Measurements from ENCODE around the gene ARL4D. TPM values are rescaled to one million over a fixed set of nuclear protein-coding genes. Genes with fewer than 3 reads are reported as not detected.

ARL4D gene
- total and polyA plus RNA-seq, 2 donors (not counting 1 experiment from before 2014, with no cell fraction given), result 11.3 to 14.5 TPM

- Mint-ChIP-seq H3K4me1 (peaks cover 60% of the 10 kb centered on the region), H3K27ac (peak overlapping the region; percentile 67), H3K4me3 (no peak overlapping the region), H3K9me3 (ENCODE audit: insufficient read depth) (no peaks in the 10 kb centered on the region), H3K27me3 (no peaks in the 10 kb centered on the region)
- Histone ChIP-seq H3K27me3 (replicated peaks in 1 of 4; ENCODE audit: control extremely low read depth in 1 of 4, control insufficient read depth in 3 of 4, insufficient read depth in 4 of 4, low read length in 3 of 4) (no peaks in the 10 kb centered on the region), H3K4me3 (ENCODE audit: control extremely low read depth in 1 of 5, extremely low read depth in 1 of 5, insufficient read depth in 1 of 5, low read depth in 2 of 5, low read length in 4 of 5) (no peak overlapping the region), H4K20me1 (ENCODE audit: control insufficient read depth, insufficient read depth, low read length, poor library complexity, severe bottlenecking) (no peaks in the 10 kb centered on the region), H3K4me1 (ENCODE audit: control insufficient read depth in 2 of 2, insufficient read depth in 2 of 2, low read length in 2 of 2) (peaks cover 44 to 64% of the 10 kb centered on the region in 2 donors), H3K9me3 (ENCODE audit: control extremely low read depth in 1 of 3, control insufficient read depth in 2 of 3, insufficient read depth in 1 of 3, low read length in 2 of 3) (no peaks in the 10 kb centered on the region), H3K27ac (ENCODE audit: low read length in 2 of 2) (peak overlapping the region in 1 of 2 donors; percentile 52), H3K79me2 (ENCODE audit: control insufficient read depth, insufficient read depth, low read length) (no peaks in the 10 kb centered on the region), H3K9ac (ENCODE audit: low read length) (no peak overlapping the region), H3K4me2 (replicated peaks; ENCODE audit: low read depth, low read length, poor library complexity, severe bottlenecking) (peak overlapping the region; percentile 72), H3K36me3 (replicated peaks in 1 of 2; ENCODE audit: control extremely low read depth in 1 of 2, control insufficient read depth in 1 of 2, extremely low read depth in 1 of 2, insufficient read depth in 2 of 2, low read length in 1 of 2) (no peaks in the 10 kb centered on the region), H2AFZ (ENCODE audit: insufficient read depth, low read depth, low read length, poor library complexity, severe bottlenecking) (no peak overlapping the region)
- ATAC-seq (ENCODE audit: low read depth) (no peak), DNase-seq (no peak)
- POLR2A ChIA-PET, result interaction anchor here (0.8 to 9.5 kb wide), 3 partner anchors 10 to 112 kb away, joined by 4 to 220 read pairs (median 5); partner anchors contain the start of gene DHX8
- CTCF ChIA-PET, result interaction anchor here (0.6 to 6.1 kb wide), 3 partner anchors 16 to 112 kb away, joined by 3 to 71 read pairs (median 42); no protein-coding TSS in a partner anchor
- intact Hi-C loops (cut with micrococcal nuclease), result no loop called here
- WGBS (ENCODE audit: insufficient coverage), result 49% methylated on average over 3 of the region's 6 CpGs
- TF ChIP-seq CTCF (IDR thresholded peaks at IDR 0.05), result no peak
- no peak for TF ChIP-seq EZH2 (IDR thresholded peaks at IDR 0.05; ENCODE audit: borderline replicate concordance, insufficient read depth, low read depth, low read length, poor library complexity, severe bottlenecking)
Measured at GRCh38 chr17:43371227-43371821, 27.5 kb upstream of the ARL4D start.
